Fibroblast of pulmonary artery (primary cell): ENCODE results near the gene CEP350.

Experiments
- DNase-seq: peaks from one replicate; pipeline ENCODE4 v3.0.0-alpha.2; 2010; ENCODE audit warnings: low read depth
- H3K4me3 ChIP-seq: replicated peaks from 2 replicates; pipeline ENCODE4 v1.5.1; 2011; ENCODE audit warnings: low read depth, mild to moderate bottlenecking, control low read depth, low read length, moderate library complexity
- TF ChIP-seq, protein P1 (sequence below): IDR thresholded peaks from 2 replicates; pipeline ENCODE4 v1.5.1; 2011; ENCODE audit warnings: mild to moderate bottlenecking, control low read depth, low read length, inconsistent platforms; ENCODE audit errors: missing control alignments

CEP350 gene

DNA sequence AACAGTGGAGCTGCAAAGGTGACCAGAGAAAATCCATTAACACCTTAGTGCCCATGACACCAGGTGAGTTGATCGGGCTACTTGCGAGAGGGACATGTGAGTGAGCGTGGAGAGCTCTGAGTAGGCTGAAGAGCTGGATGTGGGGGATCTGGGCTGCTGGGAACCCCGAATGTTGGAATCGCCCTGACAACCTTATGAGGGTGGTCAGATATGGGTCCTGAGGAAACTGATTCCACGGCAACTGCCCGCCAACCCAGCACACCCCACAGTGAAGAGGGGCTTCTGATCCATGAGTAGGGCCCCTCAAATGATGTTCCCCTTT, 199.4 kb downstream of the CEP350 start:
- DNase-seq, result no peak

DNA sequence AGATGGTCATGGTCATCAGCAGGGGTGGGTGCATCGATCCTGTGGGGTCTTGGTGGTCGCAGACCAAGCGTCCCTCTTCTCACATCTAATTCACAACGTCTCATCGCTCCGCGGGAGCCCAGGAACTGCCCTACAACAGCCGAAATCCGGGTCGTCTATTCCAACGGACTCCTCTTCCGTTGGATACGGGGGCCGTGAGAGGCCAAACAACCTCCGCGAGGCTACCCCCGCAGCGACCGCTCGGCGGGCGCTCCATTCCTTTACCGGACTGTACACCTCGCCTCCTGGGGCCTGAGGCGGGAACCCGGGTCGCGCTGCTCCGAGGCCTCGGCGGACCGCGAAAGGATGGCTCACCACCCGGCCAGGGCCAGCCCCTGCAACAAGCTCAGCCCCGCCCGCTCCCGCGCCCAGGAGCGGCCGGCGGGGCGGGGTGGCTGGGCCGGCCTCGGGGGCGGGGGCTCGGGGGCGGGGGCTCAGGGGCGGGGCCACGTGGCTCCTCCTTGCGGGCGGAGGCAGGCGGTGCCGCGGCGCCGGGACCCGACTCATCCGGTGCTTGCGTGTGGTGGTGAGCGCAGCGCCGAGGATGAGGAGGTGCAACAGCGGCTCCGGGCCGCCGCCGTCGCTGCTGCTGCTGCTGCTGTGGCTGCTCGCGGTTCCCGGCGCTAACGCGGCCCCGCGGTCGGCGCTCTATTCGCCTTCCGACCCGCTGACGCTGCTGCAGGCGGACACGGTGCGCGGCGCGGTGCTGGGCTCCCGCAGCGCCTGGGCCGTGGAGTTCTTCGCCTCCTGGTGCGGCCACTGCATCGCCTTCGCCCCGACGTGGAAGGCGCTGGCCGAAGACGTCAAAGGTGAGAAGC, 199.9 kb downstream of the CEP350 start, which contains the start of gene QSOX1:
Gene QSOX1 (plus strand): TSS at position 545 of the 857 bp plus-strand sequence. CDS start 39 bp downstream, at position 584.
- TF ChIP-seq, protein P1, sequence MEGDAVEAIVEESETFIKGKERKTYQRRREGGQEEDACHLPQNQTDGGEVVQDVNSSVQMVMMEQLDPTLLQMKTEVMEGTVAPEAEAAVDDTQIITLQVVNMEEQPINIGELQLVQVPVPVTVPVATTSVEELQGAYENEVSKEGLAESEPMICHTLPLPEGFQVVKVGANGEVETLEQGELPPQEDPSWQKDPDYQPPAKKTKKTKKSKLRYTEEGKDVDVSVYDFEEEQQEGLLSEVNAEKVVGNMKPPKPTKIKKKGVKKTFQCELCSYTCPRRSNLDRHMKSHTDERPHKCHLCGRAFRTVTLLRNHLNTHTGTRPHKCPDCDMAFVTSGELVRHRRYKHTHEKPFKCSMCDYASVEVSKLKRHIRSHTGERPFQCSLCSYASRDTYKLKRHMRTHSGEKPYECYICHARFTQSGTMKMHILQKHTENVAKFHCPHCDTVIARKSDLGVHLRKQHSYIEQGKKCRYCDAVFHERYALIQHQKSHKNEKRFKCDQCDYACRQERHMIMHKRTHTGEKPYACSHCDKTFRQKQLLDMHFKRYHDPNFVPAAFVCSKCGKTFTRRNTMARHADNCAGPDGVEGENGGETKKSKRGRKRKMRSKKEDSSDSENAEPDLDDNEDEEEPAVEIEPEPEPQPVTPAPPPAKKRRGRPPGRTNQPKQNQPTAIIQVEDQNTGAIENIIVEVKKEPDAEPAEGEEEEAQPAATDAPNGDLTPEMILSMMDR, result no peak
- H3K4me3 ChIP-seq, result peak within 1 kb of the TSS; percentile 88
- peak; percentile 88 for DNase-seq

More for the DNA sequence above, 199.4 kb downstream of the CEP350 start:
- peak overlapping the region; percentile 69 for H3K4me3 ChIP-seq
- TF ChIP-seq, protein P1, result no peak

GRCh38 chr1:180155182-180155682, 200.6 kb downstream of the CEP350 start:
- TF ChIP-seq, protein P1, result no peak
- H3K4me3 ChIP-seq, result peak overlapping the region; percentile 88
- DNase-seq, result no peak

GRCh38 chr1:180156201-180156600, 201.6 kb downstream of the CEP350 start:
- DNase-seq, result no peak
- TF ChIP-seq, protein P1, result no peak
- H3K4me3 ChIP-seq, result peak overlapping the region; percentile 88

- peak overlapping the region; percentile 88 for H3K4me3 ChIP-seq
- DNase-seq, result peak; percentile 66
- TF ChIP-seq, protein P1, result no peak
Observed at GRCh38 chr1:180156631-180157091, 202.1 kb downstream of the CEP350 start.

- TF ChIP-seq, protein P1, result no peak
- peak; percentile 38 for DNase-seq
- H3K4me3 ChIP-seq, result peak overlapping the region; percentile 88
Observed at GRCh38 chr1:180157108-180157507, 202.5 kb downstream of the CEP350 start.
